ENCODE results near the gene PLD4. TPM values are rescaled to one million over a fixed set of nuclear protein-coding genes. Genes with fewer than 3 reads are reported as not detected.

PLD4 gene
- polyA plus RNA-seq, 3 donors: 12.2 to 15.5 (median 15.1) TPM

- Mint-ChIP-seq H3K27me3 (ENCODE audit: low read depth in 3 of 3) (peaks cover 22 to 33% (median 22%) of the 10 kb centered on the region in 3 donors), H3K4me3 (no peak overlapping the region), H3K36me3 (no peaks in the 10 kb centered on the region), H3K9me3 (peaks cover 9 to 30% (median 23%) of the 10 kb centered on the region in 7 donors), H3K27ac (no peak overlapping the region), H3K4me1 (no peaks in the 10 kb centered on the region)
- Histone ChIP-seq H3K4me2 (replicated peaks; ENCODE audit: extremely low read depth, low read length, poor library complexity, severe bottlenecking) (no peak overlapping the region), H3K4me1 (ENCODE audit: control insufficient read depth in 1 of 2, insufficient read depth in 2 of 2, low read length in 2 of 2) (no peaks in the 10 kb centered on the region), H4K20me1 (ENCODE audit: insufficient read depth, low read length) (no peaks in the 10 kb centered on the region), H3K9me3 (replicated peaks in 1 of 2; ENCODE audit: control insufficient read depth in 1 of 2, insufficient read depth in 1 of 2, low read length in 2 of 2) (peaks cover 18 to 22% of the 10 kb centered on the region in 2 donors), H3K4me3 (replicated peaks in 1 of 3; ENCODE audit: low read depth in 2 of 3, low read length in 3 of 3) (no peak overlapping the region), H3K36me3 (replicated peaks in 1 of 2; ENCODE audit: control insufficient read depth in 1 of 2, insufficient read depth in 2 of 2, low read length in 2 of 2) (no peaks in the 10 kb centered on the region), H2AFZ (ENCODE audit: insufficient read depth, low read depth, low read length, poor library complexity, severe bottlenecking) (no peak overlapping the region), H3K9ac (ENCODE audit: insufficient read depth, low read length, poor library complexity, severe bottlenecking) (no peak overlapping the region), H3K79me2 (ENCODE audit: insufficient read depth, low read length) (no peaks in the 10 kb centered on the region), H3K27me3 (ENCODE audit: control insufficient read depth in 2 of 2, insufficient read depth in 2 of 2, low read length in 2 of 2) (peaks cover 3 to 6% of the 10 kb centered on the region in 2 donors), H3K27ac (ENCODE audit: low read depth in 1 of 2, low read length in 2 of 2) (no peak overlapping the region)
- TF ChIP-seq, protein P1, sequence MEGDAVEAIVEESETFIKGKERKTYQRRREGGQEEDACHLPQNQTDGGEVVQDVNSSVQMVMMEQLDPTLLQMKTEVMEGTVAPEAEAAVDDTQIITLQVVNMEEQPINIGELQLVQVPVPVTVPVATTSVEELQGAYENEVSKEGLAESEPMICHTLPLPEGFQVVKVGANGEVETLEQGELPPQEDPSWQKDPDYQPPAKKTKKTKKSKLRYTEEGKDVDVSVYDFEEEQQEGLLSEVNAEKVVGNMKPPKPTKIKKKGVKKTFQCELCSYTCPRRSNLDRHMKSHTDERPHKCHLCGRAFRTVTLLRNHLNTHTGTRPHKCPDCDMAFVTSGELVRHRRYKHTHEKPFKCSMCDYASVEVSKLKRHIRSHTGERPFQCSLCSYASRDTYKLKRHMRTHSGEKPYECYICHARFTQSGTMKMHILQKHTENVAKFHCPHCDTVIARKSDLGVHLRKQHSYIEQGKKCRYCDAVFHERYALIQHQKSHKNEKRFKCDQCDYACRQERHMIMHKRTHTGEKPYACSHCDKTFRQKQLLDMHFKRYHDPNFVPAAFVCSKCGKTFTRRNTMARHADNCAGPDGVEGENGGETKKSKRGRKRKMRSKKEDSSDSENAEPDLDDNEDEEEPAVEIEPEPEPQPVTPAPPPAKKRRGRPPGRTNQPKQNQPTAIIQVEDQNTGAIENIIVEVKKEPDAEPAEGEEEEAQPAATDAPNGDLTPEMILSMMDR (IDR thresholded peaks at IDR 0.05): no peak
- intact Hi-C loops (cut with micrococcal nuclease): no loop called here
- WGBS (ENCODE audit: insufficient coverage): no CpG with 5 or more reads among the region's 1 CpG
- DNase-seq: no peak
These were observed 16.4 kb upstream of the PLD4 start for GRCh38 chr14:104908303-104908702.

DNA sequence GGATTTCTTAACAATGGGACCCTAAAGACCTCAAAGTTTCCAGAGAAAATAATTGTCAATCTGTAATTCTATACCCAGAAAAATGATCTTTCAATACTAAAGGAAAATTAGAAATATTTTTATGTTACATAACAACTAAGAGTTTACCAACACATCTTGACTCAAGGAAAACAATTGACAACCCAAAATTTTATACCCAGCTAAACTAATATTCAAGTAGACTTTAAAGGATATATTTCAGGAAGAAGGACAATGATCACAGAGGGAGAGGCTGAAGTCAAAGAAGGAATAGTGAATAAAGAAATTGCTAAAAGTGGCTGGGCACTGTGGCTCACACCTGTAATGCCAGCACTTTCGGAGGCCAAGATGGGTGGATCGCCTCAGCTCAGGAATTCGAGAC lies 12.6 kb upstream of the PLD4 start:
- no CpG with 5 or more reads among the region's 3 CpGs for WGBS (ENCODE audit: insufficient coverage)
- no peak overlapping the region for H3K27ac Mint-ChIP-seq
- Histone ChIP-seq H3K27ac (ENCODE audit: low read depth in 1 of 2, low read length in 2 of 2) (no peak overlapping the region), H3K4me1 (ENCODE audit: control insufficient read depth in 1 of 2, insufficient read depth in 2 of 2, low read length in 2 of 2) (no peaks in the 10 kb centered on the region), H3K36me3 (replicated peaks in 1 of 2; ENCODE audit: control insufficient read depth in 1 of 2, insufficient read depth in 2 of 2, low read length in 2 of 2) (no peaks in the 10 kb centered on the region), H3K4me2 (replicated peaks; ENCODE audit: extremely low read depth, low read length, poor library complexity, severe bottlenecking) (no peak overlapping the region), H3K27me3 (ENCODE audit: control insufficient read depth in 2 of 2, insufficient read depth in 2 of 2, low read length in 2 of 2) (peaks cover 2 to 4% of the 10 kb centered on the region in 2 donors), H3K4me3 (replicated peaks in 1 of 3; ENCODE audit: low read depth in 2 of 3, low read length in 3 of 3) (no peak overlapping the region), H3K9me3 (replicated peaks in 1 of 2; ENCODE audit: control insufficient read depth in 1 of 2, insufficient read depth in 1 of 2, low read length in 2 of 2) (peaks cover 18 to 22% of the 10 kb centered on the region in 2 donors), H3K79me2 (ENCODE audit: insufficient read depth, low read length) (no peaks in the 10 kb centered on the region), H4K20me1 (ENCODE audit: insufficient read depth, low read length) (no peaks in the 10 kb centered on the region), H2AFZ (ENCODE audit: insufficient read depth, low read depth, low read length, poor library complexity, severe bottlenecking) (no peak overlapping the region), H3K9ac (ENCODE audit: insufficient read depth, low read length, poor library complexity, severe bottlenecking) (no peak overlapping the region)
- DNase-seq: no peak
- H3K4me3 Mint-ChIP-seq: no peak overlapping the region
- no peaks in the 10 kb centered on the region for H3K4me1 Mint-ChIP-seq
- peaks cover 21 to 34% (median 24%) of the 10 kb centered on the region in 3 donors for H3K27me3 Mint-ChIP-seq (ENCODE audit: low read depth in 3 of 3)
- TF ChIP-seq, protein P1 (IDR thresholded peaks at IDR 0.05): no peak
- H3K36me3 Mint-ChIP-seq: no peaks in the 10 kb centered on the region
- peaks cover 9 to 32% (median 23%) of the 10 kb centered on the region in 7 donors for H3K9me3 Mint-ChIP-seq
- intact Hi-C loops (cut with micrococcal nuclease): no loop called here
